A375 (cell line): Measurements from ENCODE around the gene PIGL. TPM values are rescaled to one million over a fixed set of nuclear protein-coding genes. Genes with fewer than 3 reads are reported as not detected.

Source experiments
- small RNA-seq: library from RNA; depleted of rRNA; stranded (forward); fragments of <200 nt; gene quantifications from one replicate; pipeline ENCODE3, GENCODE V24; 2014
- total RNA-seq: library from RNA; depleted of rRNA; stranded (reverse); fragments of >200 nt; shearing (Covaris generic); gene quantifications from 2 replicates; pipeline ENCODE4 v1.2.3, GENCODE V29; 2014; rRNA removed

PIGL gene
- total RNA-seq: 21.4 and 27.2 TPM in 2 replicates

DNA sequence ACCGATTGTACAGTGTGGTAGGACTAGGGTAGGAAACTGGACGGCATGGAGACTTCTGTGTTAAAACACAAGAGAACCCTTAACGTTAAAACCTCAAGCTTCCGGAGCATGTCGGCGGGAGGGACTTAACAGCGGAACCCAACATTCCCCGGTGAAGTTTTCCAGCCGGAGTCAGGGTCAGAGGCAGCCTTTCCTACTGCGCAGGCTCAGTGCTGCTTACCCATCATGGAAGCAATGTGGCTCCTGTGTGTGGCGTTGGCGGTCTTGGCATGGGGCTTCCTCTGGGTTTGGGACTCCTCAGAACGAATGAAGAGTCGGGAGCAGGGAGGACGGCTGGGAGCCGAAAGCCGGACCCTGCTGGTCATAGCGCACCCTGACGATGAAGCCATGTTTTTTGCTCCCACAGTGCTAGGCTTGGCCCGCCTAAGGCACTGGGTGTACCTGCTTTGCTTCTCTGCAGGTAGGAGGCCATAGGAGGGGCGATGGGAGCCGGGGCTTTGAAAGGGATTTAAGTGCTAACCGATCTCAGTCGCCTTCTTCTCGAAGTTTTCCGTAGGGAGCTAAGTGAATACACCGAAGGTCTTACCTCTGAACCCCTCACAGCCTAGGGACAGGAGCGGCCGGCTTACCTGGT lies at the start of gene PIGL:
Gene PIGL, plus strand, starts transcription at position 209 of the 634 bp plus-strand sequence. Its CDS starts 17 bp downstream, at position 226.

DNA sequence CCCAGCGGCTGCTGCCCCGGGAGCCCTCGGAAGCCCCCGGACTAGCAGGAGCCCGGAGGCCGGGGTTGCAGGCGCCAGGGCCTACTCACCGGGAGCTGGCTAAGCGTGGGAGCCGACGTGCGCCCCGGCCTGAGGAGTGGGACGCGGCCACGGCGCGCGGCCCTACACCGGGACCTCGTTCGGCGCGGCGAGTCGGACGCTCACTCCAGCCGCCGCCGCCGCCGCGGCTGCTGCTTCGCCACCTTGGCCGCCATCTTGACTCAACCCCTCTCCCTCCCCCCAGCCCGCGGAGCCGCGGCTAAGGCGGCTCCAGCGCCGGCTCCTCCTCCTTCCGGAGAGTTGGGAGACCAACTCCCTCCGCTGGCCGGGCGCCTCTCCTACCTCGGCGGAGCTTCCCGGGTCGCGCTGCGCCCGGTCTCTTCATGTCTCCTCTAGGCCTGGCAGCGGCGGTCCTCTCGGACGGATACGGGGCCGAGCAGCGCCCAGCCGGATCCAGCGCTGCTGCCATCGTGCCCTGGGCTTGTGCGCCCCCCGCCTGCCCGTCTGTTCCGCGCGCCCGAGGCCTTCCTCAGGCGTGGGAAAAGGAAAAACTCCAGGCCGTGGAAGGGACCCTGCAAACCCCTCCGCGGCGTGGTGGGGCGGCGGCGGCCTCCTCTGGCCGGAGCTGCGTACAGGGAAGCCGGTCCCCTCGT lies 1.6 kb upstream of the PIGL start, which contains the start of gene NCOR1:
Gene NCOR1, minus strand, starts transcription at position 262 of the 692 bp plus-strand sequence. CDS start 20,965 bp downstream, outside the sequence.

DNA sequence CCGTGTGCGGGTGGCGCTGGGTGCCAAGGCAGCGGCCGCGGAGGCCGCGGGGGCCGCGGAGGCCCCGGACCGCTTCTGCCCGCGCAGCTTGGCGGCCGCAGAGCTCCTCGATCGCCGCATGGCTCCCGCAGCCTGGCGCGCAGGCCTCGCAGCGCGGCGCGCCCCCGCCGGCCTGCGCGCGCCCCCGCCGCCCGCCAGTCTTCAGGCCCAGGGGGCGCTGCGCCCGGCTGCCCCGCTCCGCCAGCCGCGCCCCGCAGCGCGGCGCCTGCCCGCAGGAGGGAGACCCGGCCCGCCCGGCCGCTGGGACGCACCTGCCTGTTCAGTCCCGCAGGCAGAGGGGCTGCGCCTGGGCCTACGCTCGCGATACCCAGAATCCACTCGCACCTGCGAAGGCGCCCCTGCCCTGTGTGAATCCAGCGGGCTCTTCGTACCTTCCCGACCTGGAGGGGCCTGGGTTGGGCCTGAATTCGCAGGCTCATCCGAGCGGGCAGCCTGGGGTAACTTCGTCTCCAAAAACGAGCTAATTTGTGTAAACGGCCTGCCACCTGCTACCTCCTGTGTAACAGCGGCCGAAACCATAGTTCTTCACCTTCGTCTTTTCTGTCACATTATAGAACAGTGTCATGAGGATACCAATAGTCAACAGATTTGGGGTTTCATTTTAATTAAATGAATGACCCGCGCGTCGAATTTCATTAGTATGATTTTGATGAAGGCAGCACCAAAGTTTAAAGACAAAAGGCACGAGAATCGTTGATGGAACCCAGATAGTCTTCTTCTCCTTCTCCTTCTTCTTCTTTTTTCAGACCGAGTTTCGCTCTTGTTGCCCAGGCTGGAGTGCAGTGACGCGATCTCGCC lies 136.5 kb downstream of the PIGL start, which contains the start of gene CENPV:
Gene CENPV, minus strand, starts transcription at position 153 of the 858 bp plus-strand sequence. Its CDS starts 33 bp downstream, at position 120.

Small RNA genes within 50 kb of the gene (small RNA-seq; reads per million reads assigned to genes)
- not detected for gene MIR1288

Other genes with a start within 250 kb of the PIGL start
- 27.9 and 31.7 TPM in 2 replicates for gene ZSWIM7, start 217.5 kb upstream of the PIGL start, total RNA-seq
- 149 and 268 TPM in 2 replicates for gene TTC19, start 217.4 kb upstream of the PIGL start, total RNA-seq
- gene NCOR1, start 1.7 kb upstream of the PIGL start, total RNA-seq: 74.5 and 90.3 TPM in 2 replicates
- gene CENPV, start 136.3 kb downstream of the PIGL start, total RNA-seq: 12.0 and 16.8 TPM in 2 replicates
- gene UBB, start 163.9 kb downstream of the PIGL start, total RNA-seq: 1,627 and 1,720 TPM in 2 replicates
- 29.7 and 34.9 TPM in 2 replicates for gene TRPV2, start 198.4 kb downstream of the PIGL start, total RNA-seq